CD4-positive, alpha-beta T cell (primary cell): ENCODE results near the gene CRTAP. TPM values are rescaled to one million over a fixed set of nuclear protein-coding genes. Genes with fewer than 3 reads are reported as not detected.

Experiments used
- ATAC-seq: fragments of 200-7000 bp; cut with Tn5 transposase; one replicate; pipeline ENCODE4 v1.10.0; 2022; ENCODE audit warnings: mild to moderate bottlenecking; ENCODE audit not compliant: poor library complexity
- CTCF ChIA-PET: fragments of 350-600 bp; sonication (Branson Sonifier 250); formaldehyde crosslinking; loops from one replicate; lab custom pipeline; 2021; ENCODE audit warnings: antibody characterized with exemption, inconsistent platforms; lab: Charles Lee
- POLR2A ChIA-PET: fragments of 350-600 bp; sonication (Branson Sonifier 250); formaldehyde crosslinking; loops from one replicate; lab custom pipeline; 2021; ENCODE audit warnings: antibody characterized with exemption, inconsistent platforms; lab: Charles Lee
- DNase-seq, 14 experiments: peaks; one replicate each; pipeline ENCODE4 v3.0.0-alpha.2; 2013 to 2020; ENCODE audit warnings: mixed read lengths in 2 of 14
- H3K27ac ChIP-seq, 2 donors: one replicate each; pipeline versions ENCODE4 v1.5.1 to v1.7.0; 2013; ENCODE audit warnings: low read length in 2 of 2, low read depth in 1 of 2, mild to moderate bottlenecking in 1 of 2
- H3K27me3 ChIP-seq, 2 experiments: 1 replicate in 1 of 2; 2 replicates in 1 of 2; pipeline versions ENCODE4 v1.6.1 to v1.7.0; 2013; ENCODE audit warnings: low read length in 2 of 2, control low read depth in 1 of 2, mild to moderate bottlenecking in 1 of 2, moderate library complexity in 1 of 2; ENCODE audit not compliant: insufficient read depth in 2 of 2, control insufficient read depth in 1 of 2
- H3K36me3 ChIP-seq: one replicate; pipeline ENCODE4 v1.6.1; 2013; ENCODE audit warnings: low read length, control low read depth; ENCODE audit not compliant: insufficient read depth
- H3K4me1 ChIP-seq: one replicate; pipeline ENCODE4 v1.6.1; 2013; ENCODE audit warnings: low read length, control low read depth; ENCODE audit not compliant: insufficient read depth
- H3K4me3 ChIP-seq: one replicate; pipeline ENCODE4 v1.5.1; 2013; ENCODE audit warnings: mild to moderate bottlenecking, low read length, moderate library complexity
- H3K9me3 ChIP-seq, 2 experiments: 1 replicate in 1 of 2; 2 replicates in 1 of 2; pipeline versions ENCODE4 v1.6.1 to v1.7.0; 2013; ENCODE audit warnings: low read length in 2 of 2, mild to moderate bottlenecking in 2 of 2, control low read depth in 1 of 2, moderate library complexity in 1 of 2; ENCODE audit not compliant: control insufficient read depth in 1 of 2, insufficient read depth in 1 of 2
- H3K27ac Mint-ChIP-seq: one replicate; pipeline ENCODE4 v1.8.0; 2020; ENCODE audit warnings: mixed read lengths
- H3K27me3 Mint-ChIP-seq: one replicate; pipeline ENCODE4 v1.8.0; 2021; ENCODE audit warnings: mixed read lengths
- H3K36me3 Mint-ChIP-seq: one replicate; pipeline ENCODE4 v1.8.0; 2021; ENCODE audit warnings: low read depth, mixed read lengths
- H3K4me1 Mint-ChIP-seq: one replicate; pipeline ENCODE4 v1.8.0; 2021; ENCODE audit warnings: low read depth, mixed read lengths
- H3K4me3 Mint-ChIP-seq: one replicate; pipeline ENCODE4 v1.8.0; 2020; ENCODE audit warnings: mild to moderate bottlenecking, mixed read lengths
- H3K9me3 Mint-ChIP-seq: one replicate; pipeline ENCODE4 v1.8.0; 2020; ENCODE audit warnings: mixed read lengths
- CTCF ChIP-seq: fragments of 200-600 bp; IDR thresholded peaks from one replicate; pipeline ENCODE4 v1.8.0; 2022; ENCODE audit warnings: antibody characterized with exemption, mild to moderate bottlenecking
- intact Hi-C, 2 experiments: fragments of 100-400 bp; cut with DNase I in 1 of 2; cut with micrococcal nuclease in 1 of 2; formaldehyde crosslinking; loops; one replicate each; pipeline versions ENCODE4 v1.15.1 to v1.9.0; 2023 to 2025; cut with DNase I, micrococcal nuclease
- total RNA-seq, 174 experiments: library from RNA in 2 of 174; stranded (reverse) in 2 of 174; gene quantifications; one replicate each; pipeline ENCODE4 v1.2.3 and lab custom pipeline; 2021 to 2026

The CRTAP gene
- total RNA-seq, 2 experiments from 2014 or later, result 38.2 to 40.3 TPM

- H3K36me3 Mint-ChIP-seq, result peaks cover 39% of the 10 kb centered on the region
- no peak overlapping the region for H3K27ac ChIP-seq
- H3K9me3 ChIP-seq, result peaks cover 0 to 8% of the 10 kb centered on the region in 2 experiments
- peak overlapping the region; percentile 70 for H3K27ac Mint-ChIP-seq
- peak; percentile 52 for ATAC-seq
- H3K9me3 Mint-ChIP-seq, result no peaks in the 10 kb centered on the region
- H3K4me3 ChIP-seq, result no peak overlapping the region
- intact Hi-C loops, result no loop called here
- CTCF ChIA-PET, result no interaction called here
- H3K4me1 ChIP-seq, result peaks cover 39% of the 10 kb centered on the region
- POLR2A ChIA-PET, result no interaction called here
- peak in 4 of 14 experiments; percentile 16 to 66 (median 48) for DNase-seq
- peaks cover 89% of the 10 kb centered on the region for H3K4me1 Mint-ChIP-seq
- H3K36me3 ChIP-seq, result peaks cover 17% of the 10 kb centered on the region
- no peaks in the 10 kb centered on the region for H3K27me3 Mint-ChIP-seq
- H3K27me3 ChIP-seq, result no peaks in the 10 kb centered on the region
- TF ChIP-seq CTCF, result no peak
- H3K4me3 Mint-ChIP-seq, result peak overlapping the region; percentile 47
Measured at GRCh38 chr3:33089515-33089914, 24.3 kb upstream of the CRTAP start.

GRCh38 chr3:33091746-33092145, 22.1 kb upstream of the CRTAP start:
- peak overlapping the region; percentile 26 for H3K27ac Mint-ChIP-seq
- intact Hi-C loops, result loop anchor here in 1 of 2 experiments (10.0 kb wide), 2 partner anchors 407 to 527 kb away; partner anchors contain the start of gene CNOT10
- H3K4me1 ChIP-seq, result peaks cover 49% of the 10 kb centered on the region

GRCh38 chr3:33092496-33093254, 21.1 kb upstream of the CRTAP start:
- Mint-ChIP-seq H3K27ac (peak overlapping the region; percentile 26), H3K4me3 (peak overlapping the region; percentile 55), H3K9me3 (no peaks in the 10 kb centered on the region), H3K36me3 (peaks cover 49% of the 10 kb centered on the region), H3K27me3 (no peaks in the 10 kb centered on the region), H3K4me1 (peaks cover 84% of the 10 kb centered on the region)
- no peak for DNase-seq
- CTCF ChIA-PET, result interaction anchor here (1.0 kb wide), 1 partner anchor 18 kb away, joined by 3 read pairs; no protein-coding TSS in a partner anchor
- TF ChIP-seq CTCF, result no peak
- Histone ChIP-seq H3K4me3 (no peak overlapping the region), H3K36me3 (peaks cover 17% of the 10 kb centered on the region), H3K9me3 (peaks cover 0 to 8% of the 10 kb centered on the region in 2 experiments), H3K27ac (no peak overlapping the region), H3K27me3 (no peaks in the 10 kb centered on the region), H3K4me1 (peaks cover 55% of the 10 kb centered on the region)
- intact Hi-C loops, result loop anchor here in 1 of 2 experiments (10.0 kb wide), 2 partner anchors 408 to 528 kb away; partner anchors contain the start of gene CNOT10
- no peak for ATAC-seq
- POLR2A ChIA-PET, result no interaction called here

More at GRCh38 chr3:33091746-33092145, 22.1 kb upstream of the CRTAP start:
- Mint-ChIP-seq H3K27me3 (no peaks in the 10 kb centered on the region), H3K4me1 (peaks cover 87% of the 10 kb centered on the region), H3K9me3 (no peaks in the 10 kb centered on the region), H3K4me3 (peak overlapping the region; percentile 12), H3K36me3 (peaks cover 49% of the 10 kb centered on the region)
- TF ChIP-seq CTCF, result no peak
- Histone ChIP-seq H3K9me3 (peaks cover 0 to 8% of the 10 kb centered on the region in 2 experiments), H3K4me3 (no peak overlapping the region), H3K36me3 (peaks cover 17% of the 10 kb centered on the region), H3K27ac (no peak overlapping the region), H3K27me3 (no peaks in the 10 kb centered on the region)
- ChIA-PET POLR2A (interaction anchor here (1.1 kb wide), 1 partner anchor 69 kb away, joined by 3 read pairs; no protein-coding TSS in a partner anchor), CTCF (no interaction called here)
- ATAC-seq (no peak), DNase-seq (no peak)
